ENCODE results near the gene HSPA14.

Gene HSPA14

GRCh38 chr10:14822879-14823755 is 15.0 kb upstream of the HSPA14 start:
- no peak overlapping the region for H3K4me3 ChIP-seq (ENCODE audit: low read depth, low read length, poor library complexity, severe bottlenecking)
- peak overlapping the region; percentile 70 for H3K27ac ChIP-seq (ENCODE audit: low read depth, low read length, poor library complexity, severe bottlenecking)

GRCh38 chr10:14823966-14824365 is 14.1 kb upstream of the HSPA14 start:
- no peaks in the 10 kb centered on the region for H3K9me2 ChIP-seq (ENCODE audit: low read depth, low read length)
- H3F3A ChIP-seq (ENCODE audit: insufficient read depth, low read length): no peaks in the 10 kb centered on the region
- H3K4me1 ChIP-seq (ENCODE audit: insufficient read depth, low read length, severe bottlenecking): peaks cover 16% of the 10 kb centered on the region
- no peaks in the 10 kb centered on the region for H3K9me3 ChIP-seq (ENCODE audit: low read length)
- H3K9ac ChIP-seq (ENCODE audit: low read length): no peak overlapping the region
- H4K20me1 ChIP-seq (ENCODE audit: insufficient read depth, low read length): no peaks in the 10 kb centered on the region
- H3K79me2 ChIP-seq (ENCODE audit: insufficient read depth, low read length): no peaks in the 10 kb centered on the region
- H3K4me2 ChIP-seq (ENCODE audit: low read length): no peak overlapping the region
- no peak overlapping the region for H3K4me3 ChIP-seq (ENCODE audit: low read depth, low read length, poor library complexity, severe bottlenecking)
- H3K27ac ChIP-seq (ENCODE audit: low read depth, low read length, poor library complexity, severe bottlenecking): no peak overlapping the region
- H3K27me3 ChIP-seq (ENCODE audit: insufficient read depth, low read length): no peaks in the 10 kb centered on the region
- TF ChIP-seq, protein P1, sequence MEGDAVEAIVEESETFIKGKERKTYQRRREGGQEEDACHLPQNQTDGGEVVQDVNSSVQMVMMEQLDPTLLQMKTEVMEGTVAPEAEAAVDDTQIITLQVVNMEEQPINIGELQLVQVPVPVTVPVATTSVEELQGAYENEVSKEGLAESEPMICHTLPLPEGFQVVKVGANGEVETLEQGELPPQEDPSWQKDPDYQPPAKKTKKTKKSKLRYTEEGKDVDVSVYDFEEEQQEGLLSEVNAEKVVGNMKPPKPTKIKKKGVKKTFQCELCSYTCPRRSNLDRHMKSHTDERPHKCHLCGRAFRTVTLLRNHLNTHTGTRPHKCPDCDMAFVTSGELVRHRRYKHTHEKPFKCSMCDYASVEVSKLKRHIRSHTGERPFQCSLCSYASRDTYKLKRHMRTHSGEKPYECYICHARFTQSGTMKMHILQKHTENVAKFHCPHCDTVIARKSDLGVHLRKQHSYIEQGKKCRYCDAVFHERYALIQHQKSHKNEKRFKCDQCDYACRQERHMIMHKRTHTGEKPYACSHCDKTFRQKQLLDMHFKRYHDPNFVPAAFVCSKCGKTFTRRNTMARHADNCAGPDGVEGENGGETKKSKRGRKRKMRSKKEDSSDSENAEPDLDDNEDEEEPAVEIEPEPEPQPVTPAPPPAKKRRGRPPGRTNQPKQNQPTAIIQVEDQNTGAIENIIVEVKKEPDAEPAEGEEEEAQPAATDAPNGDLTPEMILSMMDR (IDR thresholded peaks at IDR 0.05; ENCODE audit: low read length): no peak
- TF ChIP-seq EZH2 (IDR thresholded peaks at IDR 0.05; ENCODE audit: borderline replicate concordance, low read length): no peak
- H2AFZ ChIP-seq (ENCODE audit: low read length): no peak overlapping the region
- H3K36me3 ChIP-seq (ENCODE audit: insufficient read depth, low read length): no peaks in the 10 kb centered on the region

More at GRCh38 chr10:14822879-14823755, 15.0 kb upstream of the HSPA14 start:
- Histone ChIP-seq H3K27me3 (ENCODE audit: insufficient read depth, low read length) (no peaks in the 10 kb centered on the region), H3K4me2 (ENCODE audit: low read length) (peak overlapping the region; percentile 41; the same call in 1 of the 2 replicates), H3F3A (ENCODE audit: insufficient read depth, low read length) (no peaks in the 10 kb centered on the region), H3K36me3 (ENCODE audit: insufficient read depth, low read length) (no peaks in the 10 kb centered on the region), H3K4me1 (ENCODE audit: insufficient read depth, low read length, severe bottlenecking) (peaks cover 16% of the 10 kb centered on the region), H4K20me1 (ENCODE audit: insufficient read depth, low read length) (no peaks in the 10 kb centered on the region), H2AFZ (ENCODE audit: low read length) (0 out of 2 replicates have a peak overlapping the region, but pooled peaks have one; percentile 1), H3K79me2 (ENCODE audit: insufficient read depth, low read length) (no peaks in the 10 kb centered on the region), H3K9ac (ENCODE audit: low read length) (peak overlapping the region; percentile 12), H3K9me3 (ENCODE audit: low read length) (no peaks in the 10 kb centered on the region), H3K9me2 (ENCODE audit: low read depth, low read length) (no peaks in the 10 kb centered on the region)
- TF ChIP-seq, protein P1 (IDR thresholded peaks at IDR 0.05; ENCODE audit: low read length): peak; percentile 83
- no peak for TF ChIP-seq EZH2 (IDR thresholded peaks at IDR 0.05; ENCODE audit: borderline replicate concordance, low read length)

- H3K27me3 ChIP-seq (ENCODE audit: insufficient read depth, low read length): no peaks in the 10 kb centered on the region
- no peak for TF ChIP-seq EZH2 (IDR thresholded peaks at IDR 0.05; ENCODE audit: borderline replicate concordance, low read length)
- no peak overlapping the region for H3K4me2 ChIP-seq (ENCODE audit: low read length)
- peaks cover 12% of the 10 kb centered on the region for H3K4me1 ChIP-seq (ENCODE audit: insufficient read depth, low read length, severe bottlenecking)
- no peak overlapping the region for H3K27ac ChIP-seq (ENCODE audit: low read depth, low read length, poor library complexity, severe bottlenecking)
- H4K20me1 ChIP-seq (ENCODE audit: insufficient read depth, low read length): no peaks in the 10 kb centered on the region
- H2AFZ ChIP-seq (ENCODE audit: low read length): no peak overlapping the region
- H3K9ac ChIP-seq (ENCODE audit: low read length): no peak overlapping the region
- H3K9me2 ChIP-seq (ENCODE audit: low read depth, low read length): no peaks in the 10 kb centered on the region
- H3K79me2 ChIP-seq (ENCODE audit: insufficient read depth, low read length): no peaks in the 10 kb centered on the region
- no peaks in the 10 kb centered on the region for H3K9me3 ChIP-seq (ENCODE audit: low read length)
- no peaks in the 10 kb centered on the region for H3F3A ChIP-seq (ENCODE audit: insufficient read depth, low read length)
- H3K36me3 ChIP-seq (ENCODE audit: insufficient read depth, low read length): no peaks in the 10 kb centered on the region
- no peak overlapping the region for H3K4me3 ChIP-seq (ENCODE audit: low read depth, low read length, poor library complexity, severe bottlenecking)
Measured at GRCh38 chr10:14826076-14826829, 11.9 kb upstream of the HSPA14 start.

Data from OCI-LY1 (cell line).